HG03175 (cell line): ENCODE results near the gene DHFR.
"Not testable (repeated sequence)": the region's sequence is repeated elsewhere in the genome, so short reads cannot be mapped to it uniquely, and the experiment has no call there.

Source experiments
- ATAC-seq: cut with Tn5 transposase; IDR thresholded peaks from one replicate; pipeline ENCODE4 v1.9.1; 2021; ENCODE audit warnings: mild to moderate bottlenecking, moderate library complexity; ENCODE audit not compliant: unreplicated experiment

The DHFR gene

GRCh38 chr5:80654391-80655230 is at the start of gene DHFR, which contains the start of gene MSH3:
Gene DHFR, minus strand, starts transcription at chr5:80654983. Its CDS starts 494 bp downstream, at chr5:80654489.
Gene MSH3, plus strand, starts transcription at chr5:80654652. Its CDS starts 76 bp downstream, at chr5:80654728.
- ATAC-seq, result peak; percentile 51

GRCh38 chr5:80704221-80704620 is 49.4 kb upstream of the DHFR start:
- no peak for ATAC-seq

- no peak for ATAC-seq
These were observed 49.0 kb upstream of the DHFR start for GRCh38 chr5:80703747-80704146.

- no peak for ATAC-seq
These were observed 48.5 kb upstream of the DHFR start for GRCh38 chr5:80703291-80703690.

- ATAC-seq, result no peak
These were observed 46.8 kb upstream of the DHFR start for GRCh38 chr5:80701597-80701996.

- no peak for ATAC-seq
These were observed 43.6 kb upstream of the DHFR start for GRCh38 chr5:80698369-80698768.

GRCh38 chr5:80697100-80697499 is 42.3 kb upstream of the DHFR start:
- no peak for ATAC-seq

GRCh38 chr5:80696450-80696849 is 41.7 kb upstream of the DHFR start:
- ATAC-seq, result no peak

GRCh38 chr5:80695666-80696065 is 40.9 kb upstream of the DHFR start:
- ATAC-seq, result no peak

- ATAC-seq, result no peak
These were observed 34.8 kb upstream of the DHFR start for GRCh38 chr5:80689627-80690026.

GRCh38 chr5:80688648-80689420 is 34.1 kb upstream of the DHFR start:
- no peak for ATAC-seq

- ATAC-seq, result no peak
These were observed 32.0 kb upstream of the DHFR start for GRCh38 chr5:80686757-80687156.

- no peak for ATAC-seq
These were observed 21.9 kb upstream of the DHFR start for GRCh38 chr5:80676706-80677105.

- ATAC-seq, result peak; percentile 48
These were observed 17.5 kb upstream of the DHFR start for GRCh38 chr5:80672140-80672736.

- peak; percentile 51 for ATAC-seq
These were observed 13.5 kb upstream of the DHFR start for GRCh38 chr5:80668016-80668969.

GRCh38 chr5:80667384-80667783 is 12.6 kb upstream of the DHFR start:
- ATAC-seq, result no peak

GRCh38 chr5:80665057-80665456 is 10.3 kb upstream of the DHFR start:
- ATAC-seq, result no peak

GRCh38 chr5:80662108-80662507 is 7.3 kb upstream of the DHFR start:
- no peak for ATAC-seq

GRCh38 chr5:80660661-80661060 is 5.9 kb upstream of the DHFR start:
- not testable (repeated sequence) for ATAC-seq

GRCh38 chr5:80659106-80659505 is 4.3 kb upstream of the DHFR start:
- no peak for ATAC-seq
